ENCODE data around the gene SARDH. TPM values are rescaled to one million over a fixed set of nuclear protein-coding genes. Genes with fewer than 3 reads are reported as not detected.

The SARDH gene
- total RNA-seq, 1 experiment from 2014 or later = 5.3 TPM

GRCh38 chr9:133786371-133786753 lies 48.2 kb upstream of the SARDH start:
- H3K27ac Mint-ChIP-seq = no peak overlapping the region
- Histone ChIP-seq H3K4ac (ENCODE audit: low read depth, low read length) (no peak overlapping the region), H3T11ph (ENCODE audit: low read length) (no peak overlapping the region), H4K8ac (replicated peaks; ENCODE audit: insufficient read length, low read depth, low read length) (no peak overlapping the region), H3K14ac (ENCODE audit: insufficient read depth, low read length) (no peak overlapping the region), H3K4me2 (ENCODE audit: insufficient read depth, insufficient read length, low read length) (no peak overlapping the region), H4K20me1 (ENCODE audit: control insufficient read depth, insufficient read depth, insufficient read length) (no peaks in the 10 kb centered on the region), H3K9me3 (ENCODE audit: control insufficient read depth, low read depth, low read length) (no peaks in the 10 kb centered on the region), H3K27me3 (ENCODE audit: insufficient read depth, low read length) (no peaks in the 10 kb centered on the region), H3K18ac (ENCODE audit: insufficient read length, low read depth, low read length) (no peak overlapping the region), H4K5ac (ENCODE audit: insufficient read length, low read depth, low read length) (no peak overlapping the region), H3K9ac (ENCODE audit: extremely low read depth, insufficient read length, low read length) (no peak overlapping the region), H3K79me2 (ENCODE audit: insufficient read depth, low read length) (no peaks in the 10 kb centered on the region), H2AFZ (ENCODE audit: low read length) (no peak overlapping the region), H2BK15ac (ENCODE audit: low read depth, low read length) (no peak overlapping the region), H2BK12ac (ENCODE audit: insufficient read length, low read depth, low read length) (no peak overlapping the region), H2BK120ac (ENCODE audit: low read depth, low read length, poor library complexity, severe bottlenecking) (no peak overlapping the region), H3K56ac (ENCODE audit: insufficient read length, low read depth, low read length) (no peak overlapping the region), H2BK5ac (ENCODE audit: insufficient read length, low read length) (no peak overlapping the region), H4K91ac (ENCODE audit: insufficient read length, low read depth, low read length) (no peak overlapping the region), H3K79me1 (ENCODE audit: insufficient read depth, low read depth, low read length, poor library complexity, severe bottlenecking) (no peaks in the 10 kb centered on the region), H3K23me2 (ENCODE audit: insufficient read length, low read depth, low read length, poor library complexity, severe bottlenecking) (no peaks in the 10 kb centered on the region), H2AK5ac (ENCODE audit: insufficient read length, low read length) (no peak overlapping the region), H2BK20ac (ENCODE audit: low read depth, low read length, poor library complexity, severe bottlenecking) (no peak overlapping the region), H3K23ac (ENCODE audit: insufficient read length, low read depth, low read length) (no peak overlapping the region), H3K4me1 (ENCODE audit: insufficient read depth, low read length) (no peaks in the 10 kb centered on the region), H3K27ac (ENCODE audit: insufficient read length, low read depth, low read length) (no peak overlapping the region)
- TF ChIP-seq, protein P1, sequence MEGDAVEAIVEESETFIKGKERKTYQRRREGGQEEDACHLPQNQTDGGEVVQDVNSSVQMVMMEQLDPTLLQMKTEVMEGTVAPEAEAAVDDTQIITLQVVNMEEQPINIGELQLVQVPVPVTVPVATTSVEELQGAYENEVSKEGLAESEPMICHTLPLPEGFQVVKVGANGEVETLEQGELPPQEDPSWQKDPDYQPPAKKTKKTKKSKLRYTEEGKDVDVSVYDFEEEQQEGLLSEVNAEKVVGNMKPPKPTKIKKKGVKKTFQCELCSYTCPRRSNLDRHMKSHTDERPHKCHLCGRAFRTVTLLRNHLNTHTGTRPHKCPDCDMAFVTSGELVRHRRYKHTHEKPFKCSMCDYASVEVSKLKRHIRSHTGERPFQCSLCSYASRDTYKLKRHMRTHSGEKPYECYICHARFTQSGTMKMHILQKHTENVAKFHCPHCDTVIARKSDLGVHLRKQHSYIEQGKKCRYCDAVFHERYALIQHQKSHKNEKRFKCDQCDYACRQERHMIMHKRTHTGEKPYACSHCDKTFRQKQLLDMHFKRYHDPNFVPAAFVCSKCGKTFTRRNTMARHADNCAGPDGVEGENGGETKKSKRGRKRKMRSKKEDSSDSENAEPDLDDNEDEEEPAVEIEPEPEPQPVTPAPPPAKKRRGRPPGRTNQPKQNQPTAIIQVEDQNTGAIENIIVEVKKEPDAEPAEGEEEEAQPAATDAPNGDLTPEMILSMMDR (conservative IDR thresholded peaks at IDR 0.05) = no peak
- no peak for DNase-seq
- H3K4me3 Mint-ChIP-seq = no peak overlapping the region
- no CpG with 5 or more reads among the region's 11 CpGs for WGBS (ENCODE audit: extremely low coverage, insufficient read length, low lambda C conversion rate)
- H3K4me1 Mint-ChIP-seq = peaks cover 0 to 10% of the 10 kb centered on the region in 2 experiments; a peak in 2 of 4 replicates
- H3K36me3 Mint-ChIP-seq (ENCODE audit: insufficient read depth in 1 of 3, low read depth in 3 of 3) = peaks cover 12 to 56% (median 39%) of the 10 kb centered on the region in 3 experiments; a peak in 6 of 7 replicates
- H3K9me3 Mint-ChIP-seq = no peaks in the 10 kb centered on the region
- H3K27me3 Mint-ChIP-seq (ENCODE audit: low read depth) = no peaks in the 10 kb centered on the region

Measured in H9 (cell line).